Kidney (tissue), 14 donors: ENCODE data around the gene MGAT4D. TPM values are rescaled to one million over a fixed set of nuclear protein-coding genes. Genes with fewer than 3 reads are reported as not detected.

Experiments
- DNase-seq, 5 donors: peaks; one replicate each; pipeline ENCODE4 v3.0.0-alpha.2; 2013 to 2020
- FAIRE-seq: peaks from 2 replicates; lab custom pipeline; 2012; peaks lifted over from hg19 to GRCh38; lab: Jason Lieb, UNC
- H3K27ac ChIP-seq, 2 donors: one replicate each; pipeline ENCODE4 v1.7.0; 2013; ENCODE audit warnings: low read depth in 2 of 2, low read length in 2 of 2, inconsistent platforms in 1 of 2
- H3K27me3 ChIP-seq: one replicate; pipeline ENCODE4 v1.7.1; 2013; ENCODE audit warnings: low read length, inconsistent platforms; ENCODE audit not compliant: control insufficient read depth, insufficient read depth
- H3K36me3 ChIP-seq, 3 donors: one replicate each; pipeline versions ENCODE4 v1.7.0 to v1.7.1; 2013; ENCODE audit warnings: low read length in 3 of 3, control low read depth in 1 of 3, inconsistent platforms in 1 of 3; ENCODE audit not compliant: insufficient read depth in 3 of 3, control insufficient read depth in 2 of 3
- H3K4me1 ChIP-seq, 3 donors: one replicate each; pipeline versions ENCODE4 v1.7.0 to v1.7.1; 2013; ENCODE audit warnings: low read length in 3 of 3, inconsistent platforms in 1 of 3, low read depth in 1 of 3; ENCODE audit not compliant: control insufficient read depth in 2 of 3, insufficient read depth in 2 of 3
- H3K4me3 ChIP-seq, 3 donors: one replicate each; pipeline versions ENCODE4 v1.7.0 to v1.8.1; 2013; ENCODE audit warnings: low read length in 3 of 3, control low read depth in 1 of 3, inconsistent platforms in 1 of 3
- H3K9ac ChIP-seq, 3 donors: one replicate each; pipeline versions ENCODE4 v1.7.0 to v1.7.1; 2013; ENCODE audit warnings: low read length in 3 of 3, control low read depth in 1 of 3, inconsistent platforms in 1 of 3
- H3K9me3 ChIP-seq, 3 donors: one replicate each; pipeline versions ENCODE4 v1.7.0 to v1.7.1; 2013; ENCODE audit warnings: low read length in 3 of 3, control low read depth in 1 of 3, inconsistent platforms in 1 of 3; ENCODE audit not compliant: control insufficient read depth in 2 of 3, insufficient read depth in 1 of 3
- intact Hi-C: fragments of 100-400 bp; cut with DNase I; formaldehyde crosslinking; loops from one replicate; pipeline ENCODE4 v1.11.1; 2022
- polyA plus RNA-seq: library from polyadenylated mRNA; stranded (reverse); fragments of 350-450 nt; fragmentation: Illumina TruSeq; extraction: RNeasy Lipid Tissue Mini Kit (QIAGEN cat#74804); gene quantifications from one replicate; pipeline ENCODE4 v1.2.3, GENCODE V29; 2014; ENCODE audit warnings: low read depth, low replicate concordance; ENCODE audit not compliant: insufficient read depth
- total RNA-seq: library from RNA; stranded (reverse); fragmentation: NEBNext Ultra II Directional; extraction: Animal tissue kit (Norgen Biotek cat#: 25700); gene quantifications from one replicate; pipeline ENCODE4 v1.2.1, GENCODE V29; 2021
- TF ChIP-seq, protein P1 (sequence below): IDR thresholded peaks from 3 replicates; pipeline ENCODE4 v1.5.1; 2012; ENCODE audit warnings: mild to moderate bottlenecking, moderate library complexity, borderline replicate concordance; ENCODE audit not compliant: insufficient read depth; ENCODE audit errors: extremely low read depth
- donor health status: control.
- donor health status: control.
- donor health status: control.
- donor health status: control.
- donor health status: control.
- donor health status: DM: yes; HTN: yes; CAD: no.
- donor health status: Normal renal cell carcinoma (clear cell type).

MGAT4D gene
- total and polyA plus RNA-seq, 2 donors from 2014 or later = not detected

DNA sequence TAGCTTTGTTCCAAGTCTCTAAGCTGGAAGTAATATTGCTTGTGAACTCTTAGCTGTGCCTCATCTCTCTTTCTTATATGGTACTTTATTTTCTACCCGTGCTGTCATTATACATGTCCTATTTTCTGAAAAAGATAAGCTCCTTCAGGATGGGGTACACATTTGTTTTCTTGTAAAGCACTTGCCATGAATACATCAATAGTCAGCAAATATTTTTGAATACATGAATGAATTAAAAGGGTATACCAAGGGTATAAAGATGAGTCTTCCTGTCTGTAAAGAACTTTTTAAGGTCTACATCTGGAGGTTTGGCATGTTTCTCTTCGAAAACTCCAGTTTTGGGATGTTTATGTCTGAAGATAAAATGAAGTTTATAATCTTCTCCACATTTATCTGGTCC lies 98.0 kb downstream of the MGAT4D start:
- H3K27me3 ChIP-seq = no peaks in the 10 kb centered on the region
- H3K4me1 ChIP-seq = no peaks in the 10 kb centered on the region
- no peak overlapping the region for H3K9ac ChIP-seq
- H3K27ac ChIP-seq = no peak overlapping the region
- no peaks in the 10 kb centered on the region for H3K36me3 ChIP-seq
- DNase-seq (no peak), FAIRE-seq (no peak)
- TF ChIP-seq, protein P1, sequence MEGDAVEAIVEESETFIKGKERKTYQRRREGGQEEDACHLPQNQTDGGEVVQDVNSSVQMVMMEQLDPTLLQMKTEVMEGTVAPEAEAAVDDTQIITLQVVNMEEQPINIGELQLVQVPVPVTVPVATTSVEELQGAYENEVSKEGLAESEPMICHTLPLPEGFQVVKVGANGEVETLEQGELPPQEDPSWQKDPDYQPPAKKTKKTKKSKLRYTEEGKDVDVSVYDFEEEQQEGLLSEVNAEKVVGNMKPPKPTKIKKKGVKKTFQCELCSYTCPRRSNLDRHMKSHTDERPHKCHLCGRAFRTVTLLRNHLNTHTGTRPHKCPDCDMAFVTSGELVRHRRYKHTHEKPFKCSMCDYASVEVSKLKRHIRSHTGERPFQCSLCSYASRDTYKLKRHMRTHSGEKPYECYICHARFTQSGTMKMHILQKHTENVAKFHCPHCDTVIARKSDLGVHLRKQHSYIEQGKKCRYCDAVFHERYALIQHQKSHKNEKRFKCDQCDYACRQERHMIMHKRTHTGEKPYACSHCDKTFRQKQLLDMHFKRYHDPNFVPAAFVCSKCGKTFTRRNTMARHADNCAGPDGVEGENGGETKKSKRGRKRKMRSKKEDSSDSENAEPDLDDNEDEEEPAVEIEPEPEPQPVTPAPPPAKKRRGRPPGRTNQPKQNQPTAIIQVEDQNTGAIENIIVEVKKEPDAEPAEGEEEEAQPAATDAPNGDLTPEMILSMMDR = no peak
- intact Hi-C loops = no loop called here
- H3K9me3 ChIP-seq = no peaks in the 10 kb centered on the region
- no peak overlapping the region for H3K4me3 ChIP-seq

DNA sequence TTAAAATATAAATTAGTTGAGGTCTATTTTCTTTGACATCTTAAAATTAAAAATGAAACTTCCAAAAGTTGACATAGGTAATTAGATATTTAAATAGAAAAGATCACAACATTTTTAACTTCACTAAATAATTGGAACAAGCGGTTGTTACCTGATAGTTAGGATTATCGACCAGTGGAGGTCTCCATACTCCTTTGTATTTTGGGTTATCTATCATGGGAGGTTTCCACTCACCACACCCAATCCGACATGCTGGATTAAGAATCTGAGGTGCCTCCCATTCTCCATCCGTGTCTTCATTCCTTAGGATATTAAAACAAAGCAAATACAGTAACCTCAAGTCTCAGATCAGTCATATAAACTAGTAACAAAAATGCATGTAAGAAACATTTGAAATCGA lies 102.4 kb downstream of the MGAT4D start:
- H3K36me3 ChIP-seq = no peaks in the 10 kb centered on the region
- intact Hi-C loops = no loop called here
- no peaks in the 10 kb centered on the region for H3K4me1 ChIP-seq
- no peaks in the 10 kb centered on the region for H3K27me3 ChIP-seq
- H3K9ac ChIP-seq = no peak overlapping the region
- H3K4me3 ChIP-seq = no peak overlapping the region
- DNase-seq (no peak), FAIRE-seq (no peak)
- TF ChIP-seq, protein P1 = no peak
- no peaks in the 10 kb centered on the region for H3K9me3 ChIP-seq
- no peak overlapping the region for H3K27ac ChIP-seq

Other genes starting within 250 kb of the MGAT4D start
- gene SCOC, start 124.6 kb downstream of the MGAT4D start, total RNA-seq = 74.1 TPM
- gene SCOC, start 124.6 kb downstream of the MGAT4D start, polyA plus RNA-seq = 99.4 TPM
- 0.44 TPM for gene CLGN, start 70.6 kb downstream of the MGAT4D start, total RNA-seq
- gene CLGN, start 70.6 kb downstream of the MGAT4D start, polyA plus RNA-seq = 0.54 TPM
- gene ELMOD2, start 25.9 kb upstream of the MGAT4D start, total RNA-seq = 25.6 TPM
- gene ELMOD2, start 25.9 kb upstream of the MGAT4D start, polyA plus RNA-seq = 13.3 TPM
- not detected for gene UCP1, start 70.7 kb upstream of the MGAT4D start, total RNA-seq
- gene UCP1, start 70.7 kb upstream of the MGAT4D start, polyA plus RNA-seq = not detected